GM19238 (cell line): ENCODE results near the gene AOC1.
"Not testable (repeated sequence)": the region's sequence is repeated elsewhere in the genome, so short reads cannot be mapped to it uniquely, and the experiment has no call there.

Source experiments
- DNase-seq: peaks from one replicate; pipeline ENCODE4 v3.0.0; 2011; ENCODE audit warnings: low spot score; ENCODE audit not compliant: insufficient read length

Gene AOC1, protein sequence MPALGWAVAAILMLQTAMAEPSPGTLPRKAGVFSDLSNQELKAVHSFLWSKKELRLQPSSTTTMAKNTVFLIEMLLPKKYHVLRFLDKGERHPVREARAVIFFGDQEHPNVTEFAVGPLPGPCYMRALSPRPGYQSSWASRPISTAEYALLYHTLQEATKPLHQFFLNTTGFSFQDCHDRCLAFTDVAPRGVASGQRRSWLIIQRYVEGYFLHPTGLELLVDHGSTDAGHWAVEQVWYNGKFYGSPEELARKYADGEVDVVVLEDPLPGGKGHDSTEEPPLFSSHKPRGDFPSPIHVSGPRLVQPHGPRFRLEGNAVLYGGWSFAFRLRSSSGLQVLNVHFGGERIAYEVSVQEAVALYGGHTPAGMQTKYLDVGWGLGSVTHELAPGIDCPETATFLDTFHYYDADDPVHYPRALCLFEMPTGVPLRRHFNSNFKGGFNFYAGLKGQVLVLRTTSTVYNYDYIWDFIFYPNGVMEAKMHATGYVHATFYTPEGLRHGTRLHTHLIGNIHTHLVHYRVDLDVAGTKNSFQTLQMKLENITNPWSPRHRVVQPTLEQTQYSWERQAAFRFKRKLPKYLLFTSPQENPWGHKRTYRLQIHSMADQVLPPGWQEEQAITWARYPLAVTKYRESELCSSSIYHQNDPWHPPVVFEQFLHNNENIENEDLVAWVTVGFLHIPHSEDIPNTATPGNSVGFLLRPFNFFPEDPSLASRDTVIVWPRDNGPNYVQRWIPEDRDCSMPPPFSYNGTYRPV

DNA sequence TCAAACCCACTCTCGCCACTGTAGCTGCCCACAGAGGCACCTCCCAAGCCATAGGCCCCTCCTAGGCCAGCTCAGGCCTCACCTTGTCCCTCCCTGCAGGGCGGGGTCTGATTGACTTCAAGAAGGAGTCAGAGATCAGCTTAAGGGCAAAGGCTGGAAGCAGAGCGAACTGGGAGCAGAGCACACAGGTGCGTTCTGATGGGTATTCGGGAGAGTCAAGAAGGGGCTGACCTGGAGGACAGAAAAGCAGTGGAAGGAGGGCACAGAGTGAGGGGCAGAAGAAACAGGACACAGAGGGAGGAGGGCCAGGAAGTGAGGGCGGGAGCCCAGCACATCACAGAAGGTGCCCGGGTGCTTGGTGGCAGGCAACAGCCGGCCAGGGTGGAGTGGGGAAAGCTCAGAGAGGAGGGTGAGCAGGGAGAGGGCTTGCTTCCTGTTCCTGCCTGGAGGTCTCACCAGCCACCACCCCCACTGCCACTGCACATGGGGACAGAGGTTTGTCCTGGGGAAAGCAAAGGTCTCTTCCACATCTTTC, at the start of gene AOC1:
TSS of gene AOC1 (plus strand) at position 147 of the 535 bp plus-strand sequence. CDS start 3,954 bp downstream, outside the sequence.
- DNase-seq: no peak

DNA sequence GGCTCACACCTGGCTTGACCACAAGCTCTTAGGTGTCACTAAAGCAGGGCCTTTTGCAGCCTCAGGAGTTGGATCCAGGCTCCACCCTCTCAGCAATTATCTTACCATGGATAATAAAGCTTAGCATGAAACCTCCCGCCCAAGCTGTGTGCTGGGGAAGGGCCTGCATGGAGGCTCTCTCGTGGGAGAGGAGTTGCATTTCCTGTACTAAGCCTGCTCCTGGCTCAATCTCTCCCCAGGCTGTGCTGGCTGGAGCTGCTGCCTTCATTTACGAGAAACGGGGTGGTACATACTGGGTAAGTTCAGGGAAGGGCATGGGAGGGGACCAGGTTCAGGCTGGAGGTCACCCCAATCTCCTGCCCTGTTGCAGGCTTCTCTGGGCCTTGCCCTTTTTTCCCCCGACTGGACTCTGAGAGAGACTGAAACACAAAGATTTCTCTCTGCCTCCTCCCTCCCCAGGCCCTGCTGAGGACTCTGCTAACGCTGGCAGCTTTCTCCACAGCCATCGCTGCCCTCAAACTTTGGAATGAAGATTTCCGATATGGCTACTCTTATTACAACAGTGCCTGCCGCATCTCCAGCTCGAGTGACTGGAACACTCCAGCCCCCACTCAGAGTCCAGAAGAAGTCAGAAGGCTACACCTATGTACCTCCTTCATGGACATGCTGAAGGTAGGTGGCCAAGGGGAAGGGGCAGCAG, 49.0 kb upstream of the AOC1 start:
- DNase-seq: no peak

DNA sequence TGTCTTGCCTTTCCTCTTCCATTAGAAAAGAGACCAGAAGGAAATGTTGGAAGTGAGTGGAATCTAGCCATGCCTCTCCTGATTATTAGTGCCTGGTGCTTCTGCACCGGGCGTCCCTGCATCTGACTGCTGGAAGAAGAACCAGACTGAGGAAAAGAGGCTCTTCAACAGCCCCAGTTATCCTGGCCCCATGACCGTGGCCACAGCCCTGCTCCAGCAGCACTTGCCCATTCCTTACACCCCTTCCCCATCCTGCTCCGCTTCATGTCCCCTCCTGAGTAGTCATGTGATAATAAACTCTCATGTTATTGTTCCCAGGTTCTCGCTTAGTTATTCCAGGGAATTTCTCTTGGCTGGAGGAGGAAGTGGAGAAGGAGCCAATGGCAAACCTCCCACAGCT, 47.5 kb upstream of the AOC1 start:
- no peak for DNase-seq

DNA sequence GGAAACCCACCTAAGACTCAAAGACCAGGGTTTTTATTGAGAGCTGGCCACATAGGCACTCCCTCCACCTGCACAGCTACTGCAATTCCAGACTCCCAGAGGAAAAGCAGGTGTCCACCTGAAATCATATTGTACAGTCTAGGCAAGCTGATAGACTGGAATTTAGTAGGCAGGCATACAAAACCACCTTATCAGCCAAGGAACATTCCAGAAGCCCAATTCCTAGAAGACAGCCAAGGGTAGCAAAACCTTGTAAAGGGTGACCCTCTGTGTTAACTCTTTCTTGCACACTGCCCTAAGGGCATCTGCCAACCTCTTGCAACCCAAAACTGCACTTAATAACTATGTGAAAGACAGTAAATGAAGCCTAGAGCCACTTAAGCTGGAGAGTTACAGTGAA, 46.5 kb upstream of the AOC1 start:
- DNase-seq: no peak

DNA sequence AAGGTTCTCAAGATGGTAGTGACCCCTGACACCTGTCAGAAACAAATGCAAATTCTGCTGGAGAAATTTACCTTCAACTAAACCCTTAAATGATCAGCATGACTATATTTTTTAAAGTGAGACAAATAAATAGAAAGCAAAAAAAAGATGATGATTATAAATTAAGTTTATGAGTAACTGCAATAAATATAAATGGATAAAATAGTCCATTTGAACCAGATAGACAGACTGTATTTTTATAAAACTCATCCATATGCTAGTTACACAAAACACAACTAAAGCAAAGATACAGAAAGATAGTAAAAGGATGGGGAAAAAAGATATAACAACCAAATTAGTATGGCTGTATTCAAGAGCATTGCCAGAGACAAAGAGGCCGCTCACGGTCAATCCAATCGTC, 45.9 kb upstream of the AOC1 start:
- DNase-seq: no peak

DNA sequence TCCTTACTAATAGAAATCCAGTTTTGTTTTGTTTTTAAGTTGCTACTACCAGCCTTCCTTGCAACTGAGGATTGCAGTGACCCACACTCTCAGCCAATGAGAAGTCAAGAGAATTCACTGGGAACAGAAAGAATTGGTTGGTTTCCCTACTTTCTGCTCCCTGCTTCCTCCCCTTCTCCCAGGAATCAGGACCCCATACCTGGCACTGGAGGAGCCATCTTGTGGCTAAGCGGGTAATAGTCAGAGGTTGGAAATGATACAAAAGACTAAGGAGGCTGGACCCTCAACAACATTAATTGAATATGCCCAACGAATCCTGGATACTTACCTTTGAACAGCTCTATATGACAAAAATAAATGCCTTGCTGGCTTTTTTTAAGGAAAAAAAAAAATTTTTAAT, 45.5 kb upstream of the AOC1 start:
- no peak for DNase-seq

DNA sequence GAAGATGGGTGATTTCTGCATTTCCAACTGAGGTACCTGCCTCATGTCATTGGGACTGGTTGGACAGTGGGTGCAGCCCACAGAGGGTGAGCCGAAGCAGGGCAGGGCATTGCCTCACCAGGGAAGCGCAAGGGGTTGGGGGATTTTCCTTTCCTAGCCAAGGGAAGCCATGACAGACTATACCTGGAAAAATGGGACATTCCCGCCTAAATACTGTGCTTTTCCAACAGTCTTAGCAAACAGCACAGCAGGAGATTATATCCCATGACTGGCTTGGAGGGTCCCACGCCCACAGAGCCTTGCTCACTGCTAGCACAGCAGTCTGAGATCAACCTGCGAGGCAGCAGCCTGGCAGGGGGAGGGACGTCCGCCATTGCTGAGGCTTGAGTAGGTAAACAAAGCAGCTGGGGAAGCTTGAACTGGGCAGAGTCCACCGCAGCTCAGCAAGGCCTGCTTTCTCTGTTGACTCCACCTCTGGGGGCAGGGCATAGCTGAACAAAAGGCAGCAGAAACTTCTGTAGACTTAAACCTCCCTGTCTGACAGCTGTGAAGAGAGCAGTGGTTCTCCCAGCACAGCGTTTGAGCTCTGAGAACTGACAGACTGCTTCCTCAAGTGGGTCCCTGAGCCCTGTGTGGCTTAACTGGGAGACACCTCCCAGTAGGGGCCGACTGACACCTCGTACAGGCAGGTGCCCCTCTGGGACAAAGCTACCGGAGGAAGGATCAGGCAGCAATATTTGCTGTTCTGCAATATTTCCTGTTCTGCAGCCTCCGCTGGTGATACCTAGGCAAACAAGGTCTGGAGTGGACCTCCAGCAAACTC, 44.5 kb upstream of the AOC1 start:
- DNase-seq: not testable (repeated sequence)

DNA sequence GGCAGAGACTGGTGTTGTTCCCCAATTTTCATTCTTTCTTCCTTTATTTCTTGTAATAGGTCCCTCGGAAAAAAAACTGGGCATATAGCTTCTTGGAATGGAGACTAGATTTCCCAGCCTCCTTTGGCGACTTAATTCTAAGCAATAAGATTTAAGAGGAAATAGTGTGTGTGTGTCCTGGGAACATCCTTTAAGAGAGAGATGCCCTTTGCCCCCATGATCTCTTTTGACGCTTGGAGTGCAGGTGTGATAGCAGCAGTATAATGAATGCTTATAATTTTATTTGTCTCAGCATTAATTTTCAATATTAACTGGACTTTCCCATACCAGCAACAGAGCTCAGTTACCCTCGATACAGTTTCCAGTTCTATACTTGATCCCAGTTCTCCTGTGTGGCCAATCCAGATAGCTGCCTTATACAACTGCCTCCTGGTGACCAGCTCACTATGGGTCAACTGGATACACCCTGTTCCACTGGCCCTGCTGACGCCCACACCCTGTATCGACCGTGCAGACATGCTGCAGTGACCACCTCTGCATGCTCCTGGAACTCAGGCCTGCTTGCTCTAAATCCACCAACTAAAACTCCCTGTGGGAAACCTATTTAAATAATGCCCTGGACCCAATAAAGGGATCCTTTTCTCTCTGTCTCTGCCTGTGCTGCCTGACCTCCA, 37.9 kb upstream of the AOC1 start:
- DNase-seq: no peak

DNA sequence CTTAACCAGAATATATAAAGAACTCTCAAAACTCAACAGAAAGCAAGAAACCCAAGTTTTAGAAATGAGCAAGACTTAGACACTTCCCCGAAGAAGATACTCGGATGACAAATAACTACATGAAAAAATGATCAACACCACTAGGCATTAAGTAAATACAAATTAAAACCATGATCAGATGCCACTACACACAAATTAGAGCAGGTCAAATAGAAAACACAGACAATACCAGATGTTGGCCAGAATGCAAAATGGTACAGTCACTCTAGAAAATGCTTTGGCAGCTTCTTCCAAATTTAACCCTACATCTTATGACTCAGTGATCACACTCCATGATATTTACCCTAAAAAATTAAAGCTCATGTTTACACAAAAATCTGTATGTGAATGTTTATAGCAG, 33.3 kb upstream of the AOC1 start:
- no peak for DNase-seq

DNA sequence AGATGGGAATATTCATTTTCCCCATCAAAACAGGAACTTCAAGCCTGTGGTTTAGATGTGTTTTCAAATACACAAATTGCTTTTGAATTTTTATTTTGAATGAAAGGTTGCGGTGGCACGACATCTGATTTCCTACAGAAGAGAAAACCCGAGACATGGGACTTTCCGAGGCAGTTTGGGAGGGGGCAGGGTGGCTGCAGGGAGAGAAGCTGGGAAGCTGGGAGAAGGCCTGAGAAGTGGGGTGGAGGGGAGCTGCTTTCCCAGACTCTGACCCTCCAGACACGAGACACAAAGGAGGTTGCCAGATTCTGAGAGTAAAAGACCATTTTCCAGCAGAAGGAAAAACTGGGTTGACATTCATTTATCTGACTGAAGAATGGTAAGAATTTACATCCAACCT, 32.2 kb upstream of the AOC1 start:
- no peak for DNase-seq

DNA sequence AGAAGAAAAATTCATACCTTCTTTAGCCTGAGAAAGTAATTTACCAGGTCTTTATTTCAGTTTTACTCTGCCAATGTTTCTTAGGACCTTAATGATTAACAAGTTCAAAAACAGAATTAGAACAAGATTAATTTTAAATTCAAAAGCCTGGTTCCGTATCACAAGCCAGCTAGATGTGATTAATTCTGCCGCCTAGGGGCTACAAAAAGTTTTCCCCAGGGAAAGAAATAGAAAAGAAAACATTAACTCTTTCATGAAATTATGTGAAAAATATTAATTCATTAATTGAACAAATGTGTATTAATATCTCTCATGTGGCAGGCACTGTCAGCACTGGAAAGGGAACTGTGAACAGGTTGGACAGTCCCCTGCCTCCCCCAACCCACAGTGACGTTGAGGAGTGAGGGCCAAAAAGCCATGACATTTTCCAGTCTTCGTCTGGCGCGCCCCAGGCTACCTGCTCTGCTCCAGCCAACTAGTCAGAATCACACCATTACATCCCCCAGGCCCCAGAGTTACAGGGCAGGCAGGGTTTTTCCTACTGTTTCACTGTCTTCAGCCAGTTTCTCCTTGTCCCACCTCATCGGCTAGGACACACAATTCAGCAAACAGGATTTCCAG, 31.6 kb upstream of the AOC1 start:
- DNase-seq: no peak

DNA sequence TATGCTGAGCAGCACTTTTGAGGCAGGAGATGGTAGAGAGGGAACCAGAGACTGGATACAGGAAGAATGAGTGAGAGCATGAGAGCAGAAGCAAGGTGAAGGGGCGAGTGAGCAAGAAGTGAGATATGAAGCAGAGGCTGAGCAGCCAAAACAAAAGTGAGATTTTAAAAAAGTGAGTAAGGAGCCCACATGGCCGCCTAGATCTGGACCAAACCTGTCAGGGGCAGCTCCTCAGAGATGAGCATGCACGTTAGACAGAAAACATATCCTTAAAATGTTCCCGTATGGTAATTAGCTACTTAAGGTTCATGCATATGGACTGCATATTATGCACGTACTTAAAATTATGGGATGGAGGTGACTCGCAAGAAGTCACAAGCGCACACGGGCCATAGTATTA, 29.3 kb upstream of the AOC1 start:
- DNase-seq: no peak

DNA sequence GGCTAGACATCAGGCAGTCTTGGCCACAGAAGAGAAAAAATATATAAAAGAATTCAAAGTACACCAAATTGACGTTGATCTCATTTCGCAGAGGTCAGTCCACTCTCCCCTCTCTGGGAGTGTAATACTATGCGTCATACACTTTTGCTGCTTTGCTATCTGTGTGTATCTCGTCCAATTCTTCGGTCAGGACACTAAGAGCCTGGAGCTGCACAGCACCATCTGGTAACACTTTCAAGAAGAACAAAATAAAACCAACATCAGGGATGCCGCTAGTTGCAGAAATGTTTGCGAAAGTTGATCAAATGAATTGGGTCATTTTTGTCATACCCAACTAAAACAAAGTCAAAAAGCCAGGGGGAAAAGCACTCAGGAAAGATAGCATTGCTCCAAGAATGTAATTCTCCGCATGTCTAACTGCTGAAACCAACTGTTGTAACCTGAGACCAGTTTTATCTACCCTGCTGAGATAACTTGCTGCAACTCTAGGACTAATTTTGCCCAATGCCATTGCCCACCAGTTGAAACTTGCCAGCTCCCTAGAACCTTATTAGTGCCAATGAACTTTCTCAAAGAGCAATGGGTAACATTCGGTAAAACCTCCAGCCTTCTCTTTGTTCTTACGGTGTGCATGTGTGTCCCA, 28.7 kb upstream of the AOC1 start:
- DNase-seq: no peak

DNA sequence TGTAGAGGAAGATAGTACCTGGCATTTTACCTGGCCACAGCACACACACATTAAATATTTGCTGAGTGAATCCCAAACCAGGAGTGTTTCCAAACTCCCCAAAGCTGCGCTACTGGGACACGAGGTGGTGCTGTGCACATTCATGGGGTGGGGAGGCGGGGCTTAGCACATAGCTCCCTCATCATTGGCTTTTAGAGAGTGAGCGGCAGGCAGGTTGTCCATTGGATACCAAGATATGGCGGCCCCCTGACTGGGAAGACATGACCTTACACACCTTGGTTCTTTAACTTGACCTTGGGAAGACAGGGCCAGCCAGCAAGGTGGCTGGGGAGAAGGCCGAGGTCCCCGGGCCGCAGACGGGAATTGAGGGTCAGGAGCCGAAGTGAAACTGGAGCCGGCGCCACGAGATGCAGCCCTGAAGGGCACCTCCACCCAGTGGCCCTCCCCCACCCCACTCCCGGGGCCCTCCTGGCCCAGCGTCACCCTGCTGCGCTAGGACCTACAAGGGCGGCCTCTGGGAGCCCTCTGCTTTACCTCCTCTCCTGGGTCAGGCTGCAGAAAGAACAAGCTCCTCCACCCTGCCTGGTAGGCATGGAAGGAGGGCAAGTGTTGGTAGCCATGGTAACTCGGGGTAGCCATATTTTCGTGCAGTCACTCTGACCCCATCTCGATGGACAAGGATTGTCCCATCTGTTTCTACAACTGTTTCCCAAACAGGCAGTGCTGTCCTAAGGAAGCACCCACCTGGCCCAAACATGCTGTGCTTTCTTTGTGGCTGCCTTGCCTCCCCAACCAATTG, 27.7 kb upstream of the AOC1 start:
- no peak for DNase-seq

DNA sequence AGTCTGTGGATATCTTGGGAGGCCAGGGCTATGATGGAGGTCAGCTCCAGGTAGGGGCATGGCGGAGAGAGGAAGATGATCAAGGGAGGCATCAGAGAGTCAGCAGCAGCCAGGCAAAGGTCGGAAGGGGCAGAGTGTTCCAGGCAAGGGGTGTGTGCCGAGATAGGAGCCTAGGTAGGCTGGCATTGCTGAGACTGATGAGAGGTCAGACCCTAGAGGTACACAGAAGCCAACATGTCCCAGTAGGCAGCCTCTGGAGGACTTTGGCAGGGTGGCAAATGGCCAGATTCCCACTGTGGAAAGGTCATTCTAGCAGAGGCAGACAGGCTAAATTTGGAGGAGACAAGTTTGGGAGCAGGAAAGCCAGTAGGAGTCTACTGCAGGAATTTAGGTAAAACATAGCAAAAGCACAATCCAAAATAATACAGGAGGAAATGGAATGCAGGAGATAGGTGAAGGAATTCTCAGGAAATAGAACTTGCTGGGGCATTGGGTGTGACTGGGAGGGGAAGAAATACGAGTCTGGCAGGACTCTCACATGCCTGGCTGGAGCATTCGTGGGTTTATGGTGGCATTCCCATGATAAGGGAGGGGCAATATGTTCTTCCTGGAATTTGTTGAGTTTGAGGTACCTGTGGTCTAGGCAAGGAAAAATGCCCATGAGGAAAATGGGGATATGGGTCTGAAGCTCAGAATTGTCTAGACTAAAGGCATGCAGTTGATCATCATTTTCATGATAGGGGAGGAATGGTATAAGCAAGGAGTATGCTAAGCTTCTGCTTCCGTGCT, 26.1 kb upstream of the AOC1 start:
- DNase-seq: no peak

DNA sequence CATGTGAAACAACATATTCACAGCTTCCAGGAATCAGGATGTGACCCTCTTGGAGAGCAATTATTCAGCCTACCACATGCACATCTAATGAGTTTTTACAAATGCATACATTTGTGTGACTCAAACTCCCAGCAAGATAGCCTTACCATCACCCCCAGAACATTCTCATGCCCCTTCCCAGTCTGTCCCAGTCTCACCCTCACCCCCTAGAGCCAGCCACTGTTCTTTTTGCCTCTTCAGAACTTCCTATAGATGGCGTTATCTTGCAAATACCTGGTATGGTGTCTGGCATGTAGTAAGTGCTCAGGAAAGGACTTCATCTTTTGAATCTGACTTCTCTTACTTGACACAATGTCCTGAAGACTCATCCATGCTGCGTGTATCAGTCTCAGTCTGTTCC, 23.9 kb upstream of the AOC1 start:
- no peak for DNase-seq

DNA sequence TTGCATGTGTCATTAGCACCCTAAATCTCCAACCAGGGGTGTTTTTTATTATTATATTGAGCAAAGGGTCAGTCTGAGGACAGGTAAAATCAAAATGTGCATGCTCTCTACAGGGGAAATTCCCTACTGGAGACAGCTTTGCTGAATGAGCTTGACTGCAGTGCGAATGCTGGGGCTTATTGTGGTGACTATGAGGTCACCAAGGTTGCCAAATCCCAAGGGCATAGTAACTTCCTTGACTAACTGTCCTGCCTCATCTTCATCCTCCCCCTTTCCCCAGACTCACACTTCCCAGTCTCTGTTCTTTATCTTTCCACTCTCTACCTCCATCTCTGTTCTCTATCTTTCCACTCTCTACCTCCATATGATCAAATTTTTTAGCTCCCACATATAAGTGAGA, 22.9 kb upstream of the AOC1 start:
- DNase-seq: no peak

DNA sequence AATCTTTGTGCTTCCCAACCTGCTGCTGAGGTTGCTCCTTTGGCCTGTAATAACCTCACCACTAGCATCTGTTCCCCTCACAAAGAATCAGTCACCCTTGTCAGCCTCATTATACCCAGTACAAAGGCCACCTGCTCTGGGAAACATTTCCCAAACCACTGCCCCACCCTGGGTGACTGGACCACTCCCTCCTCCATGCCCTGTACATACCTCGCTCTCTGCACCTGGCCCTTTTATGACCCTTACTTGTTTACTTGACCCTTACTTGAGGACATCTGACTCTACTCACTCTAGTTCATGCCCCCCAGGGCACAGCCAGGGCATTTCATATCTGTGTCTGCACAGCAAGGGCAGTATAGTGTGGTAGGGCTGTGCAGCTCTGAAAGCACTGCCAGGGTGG, 21.4 kb upstream of the AOC1 start:
- DNase-seq: no peak
